ENCODE data around the gene PPT2. TPM values are rescaled to one million over a fixed set of nuclear protein-coding genes. Genes with fewer than 3 reads are reported as not detected.

PPT2 gene
- total RNA-seq, 2 donors from 2014 or later: 51.1 to 65.3 TPM

GRCh38 chr6:32146287-32146686 is 7.7 kb upstream of the PPT2 start:
- peak overlapping the region; percentile 45 for H3K9ac ChIP-seq (ENCODE audit: extremely low read depth, low read length, poor library complexity, severe bottlenecking)
- H3K27me3 ChIP-seq (ENCODE audit: control insufficient read depth, insufficient read depth, low read length, poor library complexity, severe bottlenecking): no peaks in the 10 kb centered on the region
- H3K4me3 ChIP-seq (ENCODE audit: low read length): peak overlapping the region; percentile 50
- peaks cover 3% of the 10 kb centered on the region for H3K4me1 ChIP-seq (ENCODE audit: control insufficient read depth, insufficient read depth, low read length)
- Mint-ChIP-seq H3K4me1 (peaks cover 50% of the 10 kb centered on the region), H3K4me3 (peak overlapping the region; percentile 2), H3K27me3 (ENCODE audit: insufficient read depth) (peaks cover 22% of the 10 kb centered on the region), H3K36me3 (ENCODE audit: low read depth) (no peaks in the 10 kb centered on the region), H3K27ac (peak overlapping the region; percentile 87), H3K9me3 (no peaks in the 10 kb centered on the region)
- WGBS, 2 experiments (ENCODE audit: insufficient coverage in 1 of 2, insufficient read length in 1 of 2): 64 to 100% methylated on average over 1 of the region's 1 CpG
- DNase-seq: no peak
- no peaks in the 10 kb centered on the region for H3K9me3 ChIP-seq (ENCODE audit: control insufficient read depth, low read length)
- H3K27ac ChIP-seq (ENCODE audit: low read depth, low read length): no peak overlapping the region
- no peak for TF ChIP-seq CTCF (conservative IDR thresholded peaks at IDR 0.05)
- H3K36me3 ChIP-seq (ENCODE audit: control insufficient read depth, insufficient read depth, low read length): no peaks in the 10 kb centered on the region

GRCh38 chr6:32146687-32147086 is 7.3 kb upstream of the PPT2 start:
- H3K27ac Mint-ChIP-seq: peak overlapping the region; percentile 87
- H3K36me3 Mint-ChIP-seq (ENCODE audit: low read depth): no peaks in the 10 kb centered on the region
- 40 to 55% methylated on average over 4 of the region's 4 CpGs for WGBS, 2 experiments (ENCODE audit: insufficient coverage in 1 of 2, insufficient read length in 1 of 2)
- peak overlapping the region; percentile 50 for H3K4me3 ChIP-seq (ENCODE audit: low read length)
- TF ChIP-seq CTCF (conservative IDR thresholded peaks at IDR 0.05): no peak
- peaks cover 24% of the 10 kb centered on the region for H3K27me3 Mint-ChIP-seq (ENCODE audit: insufficient read depth)
- H3K27me3 ChIP-seq (ENCODE audit: control insufficient read depth, insufficient read depth, low read length, poor library complexity, severe bottlenecking): no peaks in the 10 kb centered on the region
- H3K36me3 ChIP-seq (ENCODE audit: control insufficient read depth, insufficient read depth, low read length): no peaks in the 10 kb centered on the region
- no peaks in the 10 kb centered on the region for H3K9me3 ChIP-seq (ENCODE audit: control insufficient read depth, low read length)
- peak overlapping the region; percentile 45 for H3K9ac ChIP-seq (ENCODE audit: extremely low read depth, low read length, poor library complexity, severe bottlenecking)
- H3K4me1 ChIP-seq (ENCODE audit: control insufficient read depth, insufficient read depth, low read length): peaks cover 3% of the 10 kb centered on the region
- H3K4me1 Mint-ChIP-seq: peaks cover 49% of the 10 kb centered on the region
- H3K9me3 Mint-ChIP-seq: no peaks in the 10 kb centered on the region
- H3K4me3 Mint-ChIP-seq: peak overlapping the region; percentile 2
- no peak overlapping the region for H3K27ac ChIP-seq (ENCODE audit: low read depth, low read length)
- DNase-seq: peak; percentile 61

GRCh38 chr6:32147401-32148132 is 6.4 kb upstream of the PPT2 start:
- Histone ChIP-seq H3K4me1 (ENCODE audit: control insufficient read depth, insufficient read depth, low read length) (peaks cover 9% of the 10 kb centered on the region), H3K9me3 (ENCODE audit: control insufficient read depth, low read length) (no peaks in the 10 kb centered on the region), H3K4me3 (ENCODE audit: low read length) (no peak overlapping the region), H3K27ac (ENCODE audit: low read depth, low read length) (no peak overlapping the region), H3K27me3 (ENCODE audit: control insufficient read depth, insufficient read depth, low read length, poor library complexity, severe bottlenecking) (no peaks in the 10 kb centered on the region), H3K36me3 (ENCODE audit: control insufficient read depth, insufficient read depth, low read length) (no peaks in the 10 kb centered on the region), H3K9ac (ENCODE audit: extremely low read depth, low read length, poor library complexity, severe bottlenecking) (no peak overlapping the region)
- WGBS, 2 experiments (ENCODE audit: insufficient coverage in 1 of 2, insufficient read length in 1 of 2): 87 to 88% methylated on average over 2 to 4 of the region's 4 CpGs
- Mint-ChIP-seq H3K4me1 (peaks cover 49% of the 10 kb centered on the region), H3K27me3 (ENCODE audit: insufficient read depth) (peaks cover 27% of the 10 kb centered on the region), H3K4me3 (no peak overlapping the region), H3K9me3 (no peaks in the 10 kb centered on the region), H3K36me3 (ENCODE audit: low read depth) (no peaks in the 10 kb centered on the region), H3K27ac (no peak overlapping the region)
- DNase-seq: no peak
- TF ChIP-seq CTCF (conservative IDR thresholded peaks at IDR 0.05): no peak
